HCT116 (cell line): ENCODE results near the gene PPP2R3A. TPM values are rescaled to one million over a fixed set of nuclear protein-coding genes. Genes with fewer than 3 reads are reported as not detected.
A peak's percentile ranks its signal among the peaks of the same experiment; 100 is the strongest.

ENCODE experiments used
- ATAC-seq: fragments of 200-7000 bp; cut with Tn5 transposase; 2 replicates; pipeline ENCODE4 v1.9.1; 2020; ENCODE audit warnings: mild to moderate bottlenecking, moderate library complexity
- BruUV-seq: library from RNA; stranded (reverse); fragments of 400-500 nt; replicated peaks from 2 replicates; lab custom pipeline; 2021; lab: Mats Ljungman, UMichigan
- CTCF ChIA-PET: fragments of 300-600 bp; sonication (Branson Sonifier 250); formaldehyde crosslinking; loops from one replicate; lab custom pipeline; 2021; ENCODE audit warnings: antibody characterized with exemption; lab: Charles Lee
- POLR2A ChIA-PET: fragments of 300-600, 350-600 bp; sonication (Branson Sonifier 250); formaldehyde crosslinking; loops from one replicate; lab custom pipeline; 2021; ENCODE audit warnings: antibody characterized with exemption; lab: Charles Lee
- RAD21 ChIA-PET, 2 experiments: fragments of 300-600 bp; sonication (Branson Sonifier 250); formaldehyde crosslinking; loops; one replicate each; lab custom pipeline; 2023; ENCODE audit warnings: low total read pairs in 2 of 2; ENCODE audit not compliant: uncharacterized antibody in 2 of 2, unreplicated experiment in 2 of 2, low non-redundant PET in 1 of 2; lab: Charles Lee
- DNase-seq: peaks from one replicate; pipeline ENCODE4 v3.0.0-alpha.2; 2010; ENCODE audit warnings: low read depth, low spot score
- H2AFZ ChIP-seq: fragments of 200-600 bp; shearing (Covaris generic), sonication (generic); 2 replicates; pipeline ENCODE4 v1.6.1; 2017; ENCODE audit warnings: low read depth, mixed run types, mixed read lengths, antibody characterized with exemption, low read length; ENCODE audit not compliant: poor library complexity, severe bottlenecking
- H3K27ac ChIP-seq: 2 replicates; pipeline ENCODE4 v1.5.1; 2012; ENCODE audit warnings: low read depth, low read length
- H3K27me3 ChIP-seq: fragments of 200-600 bp; sonication (generic); 2 replicates; pipeline ENCODE4 v1.6.1; 2016; ENCODE audit warnings: mixed run types, low read length, mixed read lengths; ENCODE audit not compliant: insufficient read depth
- H3K36me3 ChIP-seq, 2 experiments: fragments of 200-500 bp in 1 of 2; fragments of 200-600 bp in 1 of 2; sonication (Bioruptor generic) in 1 of 2; sonication (generic) in 1 of 2; 2 replicates each; pipeline versions ENCODE4 v1.5.1 to v1.6.1; 2014 to 2016; ENCODE audit warnings: low read length in 2 of 2, inconsistent platforms in 1 of 2, mixed read lengths in 1 of 2, mixed run types in 1 of 2; ENCODE audit not compliant: insufficient read depth in 2 of 2, control insufficient read depth in 1 of 2
- H3K4me1 ChIP-seq, 2 experiments: fragments of 200-600 bp in 1 of 2; sonication (generic) in 1 of 2; 2 replicates each; pipeline versions ENCODE4 v1.5.1 to v1.6.1; 2012 to 2017; ENCODE audit warnings: low read length in 2 of 2, inconsistent platforms in 1 of 2, mild to moderate bottlenecking in 1 of 2, mixed read lengths in 1 of 2, mixed run types in 1 of 2, moderate library complexity in 1 of 2; ENCODE audit not compliant: insufficient read depth in 2 of 2, control insufficient read depth in 1 of 2
- H3K4me2 ChIP-seq: fragments of 200-600 bp; sonication (generic); 2 replicates; pipeline ENCODE4 v1.6.1; 2017; ENCODE audit warnings: mixed run types, low read length, mixed read lengths
- H3K4me3 ChIP-seq, 2 experiments: fragments of 200-600 bp in 1 of 2; sonication (generic) in 1 of 2; replicated peaks in 1 of 2; 2 replicates each; pipeline ENCODE4 v1.5.1; 2011 to 2016; ENCODE audit warnings: low read length in 2 of 2, control low read depth in 1 of 2, low read depth in 1 of 2, mild to moderate bottlenecking in 1 of 2, mixed read lengths in 1 of 2, mixed run types in 1 of 2
- H3K79me2 ChIP-seq: fragments of 200-600 bp; sonication (generic); 2 replicates; pipeline ENCODE4 v1.6.1; 2017; ENCODE audit warnings: mild to moderate bottlenecking, mixed run types, low read length, moderate library complexity, mixed read lengths; ENCODE audit not compliant: insufficient read depth
- H3K9ac ChIP-seq: fragments of 200-600 bp; sonication (generic); 2 replicates; pipeline ENCODE4 v1.6.1; 2016; ENCODE audit warnings: low read length, mixed read lengths
- H3K9me2 ChIP-seq: fragments of 200-600 bp; sonication (generic), shearing (Covaris generic); 2 replicates; pipeline ENCODE4 v1.6.1; 2017; ENCODE audit warnings: mixed run types, mild to moderate bottlenecking, moderate library complexity; ENCODE audit not compliant: insufficient read depth
- H3K9me3 ChIP-seq, 2 experiments: fragments of 200-500 bp in 1 of 2; fragments of 200-600 bp in 1 of 2; sonication (Bioruptor generic) in 1 of 2; sonication (generic) in 1 of 2; 2 replicates each; pipeline ENCODE4 v1.6.1; 2014 to 2017; ENCODE audit warnings: low read length in 2 of 2, mixed read lengths in 2 of 2, inconsistent platforms in 1 of 2, low read depth in 1 of 2, mild to moderate bottlenecking in 1 of 2, mixed run types in 1 of 2, moderate library complexity in 1 of 2; ENCODE audit not compliant: control insufficient read depth in 1 of 2, insufficient read depth in 1 of 2
- H4K20me1 ChIP-seq: fragments of 200-600 bp; sonication (generic), shearing (Covaris generic); 2 replicates; pipeline ENCODE4 v1.6.1; 2017; ENCODE audit warnings: mixed run types, mild to moderate bottlenecking, moderate library complexity; ENCODE audit not compliant: insufficient read depth
- ATF3 ChIP-seq: IDR thresholded peaks from 2 replicates; pipeline ENCODE4 v1.6.1; 2012
- CTCF ChIP-seq, 3 experiments: fragments of 200-600 bp in 1 of 3; sonication (generic) in 1 of 3; IDR thresholded peaks in 2 of 3; conservative IDR thresholded peaks in 1 of 3; 2 replicates each; pipeline ENCODE4 v1.5.1; 2012 to 2017; ENCODE audit warnings: low read depth in 2 of 3, low read length in 2 of 3, antibody characterized with exemption in 1 of 3, borderline replicate concordance in 1 of 3, control low read depth in 1 of 3, mild to moderate bottlenecking in 1 of 3, mixed read lengths in 1 of 3, mixed run types in 1 of 3, moderate library complexity in 1 of 3; ENCODE audit not compliant: insufficient read depth in 1 of 3
- FOSL1 ChIP-seq: IDR thresholded peaks from 2 replicates; pipeline ENCODE4 v1.6.1; 2012; ENCODE audit warnings: low read depth
- JUND ChIP-seq: IDR thresholded peaks from 2 replicates; pipeline ENCODE4 v1.6.1; 2012
- RAD21 ChIP-seq: IDR thresholded peaks from 2 replicates; pipeline ENCODE4 v1.6.1; 2012; ENCODE audit warnings: low read depth, mild to moderate bottlenecking
- SP1 ChIP-seq: IDR thresholded peaks from 2 replicates; pipeline ENCODE4 v1.6.1; 2012; ENCODE audit warnings: low read depth
- SRF ChIP-seq: IDR thresholded peaks from 2 replicates; pipeline ENCODE4 v1.6.1; 2012; ENCODE audit warnings: low read depth
- YY1 ChIP-seq: IDR thresholded peaks from 2 replicates; pipeline ENCODE4 v1.6.1; 2011; ENCODE audit warnings: low read length, low read depth, moderate library complexity, mild to moderate bottlenecking; ENCODE audit not compliant: insufficient replicate concordance; ENCODE audit errors: extremely low read depth
- intact Hi-C: fragments of 100-400 bp; cut with micrococcal nuclease; formaldehyde crosslinking; loops from 2 replicates; pipeline ENCODE4 v1.10.0; 2022
- total RNA-seq: library from RNA; stranded (reverse); gene quantifications from one replicate; pipeline ENCODE4 v1.2.1, GENCODE V29; 2021; ENCODE audit not compliant: unreplicated experiment

PPP2R3A gene
- total RNA-seq, 1 experiment from 2014 or later, result 6.1 TPM

- RAD21 ChIA-PET, result no interaction called here
- TF ChIP-seq JUND (peak; percentile 80), FOSL1 (peak; percentile 93), SP1 (peak; percentile 67), SRF (peak; percentile 63; the same call in 1 of the 2 replicates), ATF3 (no peak)
- Histone ChIP-seq H3K9me3 (no peaks in the 10 kb centered on the region), H4K20me1 (no peaks in the 10 kb centered on the region), H3K4me3 (no peak overlapping the region), H3K4me1 (peaks cover 4 to 14% of the 10 kb centered on the region in 2 experiments; a peak in 3 of 4 replicates), H3K36me3 (no peaks in the 10 kb centered on the region), H3K4me2 (peak overlapping the region; percentile 21), H3K9me2 (no peaks in the 10 kb centered on the region), H3K27me3 (no peaks in the 10 kb centered on the region), H3K9ac (no peak overlapping the region), H2AFZ (no peak overlapping the region), H3K27ac (peak overlapping the region; percentile 48; the same call in 1 of the 2 replicates), H3K79me2 (no peaks in the 10 kb centered on the region)
- no TSS peak for BruUV-seq
- CTCF ChIA-PET, result no interaction called here
- POLR2A ChIA-PET, result no interaction called here
- ATAC-seq (peak; percentile 61), DNase-seq (peak; percentile 40)
- intact Hi-C loops, result no loop called here
Measured at GRCh38 chr3:135992072-135992471, 26.5 kb downstream of the PPP2R3A start.

GRCh38 chr3:135994708-135995337 is 29.3 kb downstream of the PPP2R3A start:
- no peak for DNase-seq
- ATAC-seq, result no peak
- no peak overlapping the region for H2AFZ ChIP-seq
- no peak overlapping the region for H3K4me3 ChIP-seq
- no peak overlapping the region for H3K9ac ChIP-seq
- CTCF ChIA-PET, result no interaction called here
- no peak overlapping the region for H3K27ac ChIP-seq
- RAD21 ChIA-PET, result no interaction called here
- peaks cover 4 to 14% of the 10 kb centered on the region in 2 experiments; a peak in 3 of 4 replicates for H3K4me1 ChIP-seq
- no peaks in the 10 kb centered on the region for H3K9me3 ChIP-seq
- BruUV-seq, result no TSS peak
- intact Hi-C loops, result no loop called here
- no peak overlapping the region for H3K4me2 ChIP-seq
- TF ChIP-seq ATF3, result no peak
- TF ChIP-seq YY1, result no peak
- TF ChIP-seq JUND, result no peak
- TF ChIP-seq SRF, result no peak
- TF ChIP-seq RAD21, result no peak
- TF ChIP-seq CTCF (IDR thresholded peaks at IDR 0.05 in 2 of 3, conservative IDR thresholded peaks at IDR 0.05 in 1 of 3; ENCODE audit: borderline replicate concordance in 1 of 3, insufficient read depth in 1 of 3, low read depth in 2 of 3, low read length in 2 of 3), result no peak
- TF ChIP-seq FOSL1, result no peak
- POLR2A ChIA-PET, result no interaction called here
- no peaks in the 10 kb centered on the region for H3K79me2 ChIP-seq
- no peaks in the 10 kb centered on the region for H3K36me3 ChIP-seq
- no peaks in the 10 kb centered on the region for H3K9me2 ChIP-seq
- H4K20me1 ChIP-seq, result no peaks in the 10 kb centered on the region
- no peaks in the 10 kb centered on the region for H3K27me3 ChIP-seq
